SU-DHL-6 (cell line): ENCODE results near the gene KCNA10.
"Not testable (repeated sequence)": the region's sequence is repeated elsewhere in the genome, so short reads cannot be mapped to it uniquely, and the experiment has no call there.

Source experiments
- H2AFZ ChIP-seq: fragments of 200-600 bp; sonication (generic); 2 replicates; pipeline ENCODE4 v1.6.1; 2014; ENCODE audit warnings: low read depth, mild to moderate bottlenecking, moderate library complexity, mixed read lengths, antibody characterized with exemption, low read length; ENCODE audit not compliant: severe bottlenecking
- H3F3A ChIP-seq: fragments of 200-600 bp; shearing (Covaris generic); 2 replicates; pipeline ENCODE4 v1.6.0; 2016; ENCODE audit warnings: antibody characterized with exemption, mild to moderate bottlenecking; ENCODE audit not compliant: insufficient read depth
- H3K27ac ChIP-seq: fragments of 200-600 bp; sonication (generic); 2 replicates; pipeline ENCODE4 v1.5.1; 2016; ENCODE audit warnings: low read depth, mild to moderate bottlenecking, low read length, moderate library complexity, mixed read lengths
- H3K27me3 ChIP-seq: fragments of 200-600 bp; sonication (generic), shearing (Covaris generic); 2 replicates; pipeline ENCODE4 v1.6.0; 2014; ENCODE audit warnings: mild to moderate bottlenecking, low read length
- H3K36me3 ChIP-seq: fragments of 200-600 bp; sonication (generic); 2 replicates; pipeline ENCODE4 v1.6.1; 2014; ENCODE audit warnings: mild to moderate bottlenecking, low read length, mixed read lengths
- H3K4me2 ChIP-seq: fragments of 300-600, 200-600 bp; shearing (Covaris generic), sonication (generic); 2 replicates; pipeline ENCODE4 v1.6.0; 2014; ENCODE audit warnings: low read length, low read depth, mild to moderate bottlenecking; ENCODE audit not compliant: poor library complexity, severe bottlenecking
- H3K4me3 ChIP-seq: fragments of 200-600 bp; sonication (generic); 2 replicates; pipeline ENCODE4 v1.5.1; 2014; ENCODE audit warnings: antibody characterized with exemption, low read length, mild to moderate bottlenecking, mixed read lengths; ENCODE audit not compliant: insufficient read depth, poor library complexity, severe bottlenecking
- H3K79me2 ChIP-seq: fragments of 200-600 bp; sonication (generic); 2 replicates; pipeline ENCODE4 v1.6.1; 2014; ENCODE audit warnings: mild to moderate bottlenecking, low read length, moderate library complexity; ENCODE audit not compliant: insufficient read depth
- H3K9ac ChIP-seq: fragments of 200-600 bp; sonication (generic); 2 replicates; pipeline ENCODE4 v1.7.0; 2014; ENCODE audit warnings: mild to moderate bottlenecking, low read length
- H3K9me2 ChIP-seq: fragments of 200-600 bp; sonication (generic); replicated peaks from 2 replicates; pipeline ENCODE4 v1.6.1; 2014; ENCODE audit warnings: low read length; ENCODE audit not compliant: insufficient read depth
- H3K9me3 ChIP-seq: fragments of 200-600 bp; sonication (generic); 2 replicates; pipeline ENCODE4 v1.6.1; 2014; ENCODE audit warnings: low read length, mixed read lengths; ENCODE audit not compliant: insufficient read depth
- H4K20me1 ChIP-seq: fragments of 200-600 bp; sonication (generic); 2 replicates; pipeline ENCODE4 v1.6.1; 2014; ENCODE audit warnings: low read depth, mild to moderate bottlenecking, antibody characterized with exemption, low read length, moderate library complexity, mixed read lengths
- CTCF ChIP-seq: fragments of 200-600 bp; sonication (generic); IDR thresholded peaks from one replicate; pipeline ENCODE4 v1.5.1; 2017; ENCODE audit warnings: antibody characterized with exemption, mild to moderate bottlenecking, low read length, moderate library complexity; ENCODE audit not compliant: insufficient read depth, poor library complexity, severe bottlenecking
- EZH2phosphoT487 ChIP-seq: fragments of 200-600 bp; sonication (generic), shearing (Covaris generic); conservative IDR thresholded peaks from 2 replicates; pipeline ENCODE4 v1.6.1; 2018; ENCODE audit warnings: mild to moderate bottlenecking, antibody characterized with exemption, low read length, moderate library complexity, mixed read lengths

Gene KCNA10

GRCh38 chr1:110515041-110515440 lies 3.9 kb downstream of the KCNA10 start:
- H3K4me2 ChIP-seq: no peak overlapping the region
- no peaks in the 10 kb centered on the region for H3K36me3 ChIP-seq
- TF ChIP-seq CTCF (no peak), EZH2phosphoT487 (no peak)
- no peak overlapping the region for H3K4me3 ChIP-seq
- no peaks in the 10 kb centered on the region for H3K27me3 ChIP-seq
- H3K79me2 ChIP-seq: no peaks in the 10 kb centered on the region
- no peaks in the 10 kb centered on the region for H3K9me3 ChIP-seq
- H4K20me1 ChIP-seq: no peaks in the 10 kb centered on the region; the same call in 1 of the 2 replicates
- H3K9me2 ChIP-seq: no peaks in the 10 kb centered on the region
- no peak overlapping the region for H2AFZ ChIP-seq
- no peaks in the 10 kb centered on the region for H3F3A ChIP-seq
- no peak overlapping the region for H3K9ac ChIP-seq
- no peak overlapping the region for H3K27ac ChIP-seq

- no peaks in the 10 kb centered on the region for H3K9me3 ChIP-seq
- H4K20me1 ChIP-seq: no peaks in the 10 kb centered on the region; the same call in 1 of the 2 replicates
- H3K27ac ChIP-seq: no peak overlapping the region
- no peaks in the 10 kb centered on the region for H3K27me3 ChIP-seq
- no peak overlapping the region for H3K4me3 ChIP-seq
- H3F3A ChIP-seq: no peaks in the 10 kb centered on the region
- H2AFZ ChIP-seq: no peak overlapping the region
- no peak overlapping the region for H3K9ac ChIP-seq
- TF ChIP-seq EZH2phosphoT487 (no peak), CTCF (no peak)
- H3K36me3 ChIP-seq: no peaks in the 10 kb centered on the region
- H3K9me2 ChIP-seq: no peaks in the 10 kb centered on the region
- no peaks in the 10 kb centered on the region for H3K79me2 ChIP-seq
- no peak overlapping the region for H3K4me2 ChIP-seq
These were observed 5.5 kb downstream of the KCNA10 start for GRCh38 chr1:110513511-110513910.

GRCh38 chr1:110511436-110511835 lies 7.5 kb downstream of the KCNA10 start:
- no peaks in the 10 kb centered on the region; the same call in 1 of the 2 replicates for H4K20me1 ChIP-seq
- H3F3A ChIP-seq: no peaks in the 10 kb centered on the region
- H3K36me3 ChIP-seq: no peaks in the 10 kb centered on the region
- no peak overlapping the region for H3K27ac ChIP-seq
- no peaks in the 10 kb centered on the region for H3K79me2 ChIP-seq
- no peak for TF ChIP-seq CTCF
- TF ChIP-seq EZH2phosphoT487: no peak
- H2AFZ ChIP-seq: no peak overlapping the region
- H3K4me3 ChIP-seq: no peak overlapping the region
- H3K9me2 ChIP-seq: no peaks in the 10 kb centered on the region
- no peak overlapping the region for H3K4me2 ChIP-seq
- H3K9me3 ChIP-seq: no peaks in the 10 kb centered on the region
- no peaks in the 10 kb centered on the region for H3K27me3 ChIP-seq
- H3K9ac ChIP-seq: no peak overlapping the region

GRCh38 chr1:110510921-110511320 lies 8.1 kb downstream of the KCNA10 start:
- not testable (repeated sequence) for H4K20me1 ChIP-seq, H3K27ac ChIP-seq, H3K36me3 ChIP-seq, H3K4me3 ChIP-seq, H3K9ac ChIP-seq, H3K27me3 ChIP-seq, H3K79me2 ChIP-seq, H3K9me2 ChIP-seq, H3F3A ChIP-seq, H3K9me3 ChIP-seq, H2AFZ ChIP-seq, H3K4me2 ChIP-seq
